Kidney epithelial cell (primary cell): Measurements from ENCODE around the gene FASTK. TPM values are rescaled to one million over a fixed set of nuclear protein-coding genes. Genes with fewer than 3 reads are reported as not detected.

Source experiments
- DNase-seq: peaks from one replicate; pipeline ENCODE4 v3.0.0-alpha.2; 2010; ENCODE audit warnings: low read depth
- H3K27me3 ChIP-seq: 2 replicates; pipeline ENCODE4 v1.6.0; 2011; ENCODE audit warnings: low read length; ENCODE audit not compliant: control insufficient read depth, insufficient read depth
- H3K36me3 ChIP-seq: 2 replicates; pipeline ENCODE4 v1.5.1; 2011; ENCODE audit warnings: low read length; ENCODE audit not compliant: control insufficient read depth, insufficient read depth
- H3K4me3 ChIP-seq: 2 replicates; pipeline ENCODE4 v1.5.1; 2011; ENCODE audit warnings: low read depth, mild to moderate bottlenecking, control low read depth, low read length
- CTCF ChIP-seq: IDR thresholded peaks from 2 replicates; pipeline ENCODE4 v1.5.1; 2011; ENCODE audit warnings: mild to moderate bottlenecking, moderate library complexity, low read length, control low read depth, inconsistent platforms; ENCODE audit not compliant: insufficient read depth, poor library complexity, severe bottlenecking
- total RNA-seq: library from RNA; depleted of rRNA; stranded (reverse); fragments of >200 nt; gene quantifications from 2 replicates; pipeline ENCODE4 v1.2.3, GENCODE V29; 2015

FASTK gene
- total RNA-seq, 1 donor from 2014 or later: 71.7 TPM

- TF ChIP-seq CTCF: no peak
- Histone ChIP-seq H3K4me3 (no peak overlapping the region), H3K36me3 (no peaks in the 10 kb centered on the region), H3K27me3 (no peaks in the 10 kb centered on the region)
- DNase-seq: no peak
Measured at GRCh38 chr7:151104411-151105235, 24.0 kb upstream of the FASTK start.

GRCh38 chr7:151103973-151104372 lies 23.4 kb upstream of the FASTK start:
- no peaks in the 10 kb centered on the region for H3K36me3 ChIP-seq
- no peak for TF ChIP-seq CTCF
- no peak overlapping the region for H3K4me3 ChIP-seq
- no peak for DNase-seq
- H3K27me3 ChIP-seq: no peaks in the 10 kb centered on the region

GRCh38 chr7:151102991-151103390 lies 22.4 kb upstream of the FASTK start:
- Histone ChIP-seq H3K36me3 (no peaks in the 10 kb centered on the region), H3K27me3 (no peaks in the 10 kb centered on the region), H3K4me3 (no peak overlapping the region)
- TF ChIP-seq CTCF: no peak
- no peak for DNase-seq

GRCh38 chr7:151101621-151102396 lies 21.2 kb upstream of the FASTK start:
- TF ChIP-seq CTCF: no peak
- no peak for DNase-seq
- no peaks in the 10 kb centered on the region for H3K27me3 ChIP-seq
- no peaks in the 10 kb centered on the region for H3K36me3 ChIP-seq
- no peak overlapping the region for H3K4me3 ChIP-seq

- DNase-seq: no peak
- no peak for TF ChIP-seq CTCF
- no peaks in the 10 kb centered on the region for H3K27me3 ChIP-seq
- no peaks in the 10 kb centered on the region for H3K36me3 ChIP-seq
- H3K4me3 ChIP-seq: no peak overlapping the region
Measured at GRCh38 chr7:151100921-151101320, 20.3 kb upstream of the FASTK start.
